Mononuclear cell (primary cell): ENCODE results near the gene MAPK14. TPM values are rescaled to one million over a fixed set of nuclear protein-coding genes. Genes with fewer than 3 reads are reported as not detected.
"Not testable (repeated sequence)": the region's sequence is repeated elsewhere in the genome, so short reads cannot be mapped to it uniquely, and the experiment has no call there.

Source experiments
- H3K27me3 ChIP-seq: 2 replicates; pipeline ENCODE4 v1.6.0; 2011; ENCODE audit warnings: low read length, control low read depth; ENCODE audit not compliant: insufficient read depth
- H3K4me1 ChIP-seq: 2 replicates; pipeline ENCODE4 v1.5.1; 2011; ENCODE audit warnings: mild to moderate bottlenecking, low read length, control low read depth; ENCODE audit not compliant: insufficient read depth
- H3K4me3 ChIP-seq: 2 replicates; pipeline ENCODE4 v1.5.1; 2011; ENCODE audit warnings: mild to moderate bottlenecking, low read length, moderate library complexity
- H3K9me3 ChIP-seq: 2 replicates; pipeline ENCODE4 v1.5.1; 2011; ENCODE audit warnings: low read depth, mild to moderate bottlenecking, control low read depth, low read length
- total RNA-seq: library from RNA; depleted of rRNA; stranded (reverse); fragments of >200 nt; gene quantifications from one replicate; pipeline ENCODE4 v1.2.3, GENCODE V29; 2012

The MAPK14 gene
- total RNA-seq, 1 donor: 86.9 TPM

DNA sequence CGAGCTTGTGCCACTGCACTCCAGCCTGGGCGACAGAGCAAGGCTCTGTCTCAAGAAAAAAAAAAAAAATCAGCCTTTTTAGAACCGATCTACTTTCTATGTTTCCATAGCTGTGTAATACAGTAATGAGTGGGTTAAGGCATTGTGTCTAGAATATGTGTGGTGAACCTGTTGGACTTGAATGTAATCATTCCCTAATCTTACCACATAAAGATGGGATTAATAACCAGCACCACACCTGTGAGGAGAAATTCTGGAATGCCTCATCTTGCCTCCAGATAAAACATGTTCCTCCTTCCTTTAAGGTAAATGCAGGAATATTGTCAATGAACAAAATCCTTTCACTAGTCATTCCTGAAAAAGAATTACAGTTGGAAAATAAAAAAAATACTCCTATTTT, 43.7 kb downstream of the MAPK14 start:
- Histone ChIP-seq H3K4me3 (no peak overlapping the region), H3K4me1 (peaks cover 11% of the 10 kb centered on the region), H3K9me3 (no peaks in the 10 kb centered on the region), H3K27me3 (no peaks in the 10 kb centered on the region)

DNA sequence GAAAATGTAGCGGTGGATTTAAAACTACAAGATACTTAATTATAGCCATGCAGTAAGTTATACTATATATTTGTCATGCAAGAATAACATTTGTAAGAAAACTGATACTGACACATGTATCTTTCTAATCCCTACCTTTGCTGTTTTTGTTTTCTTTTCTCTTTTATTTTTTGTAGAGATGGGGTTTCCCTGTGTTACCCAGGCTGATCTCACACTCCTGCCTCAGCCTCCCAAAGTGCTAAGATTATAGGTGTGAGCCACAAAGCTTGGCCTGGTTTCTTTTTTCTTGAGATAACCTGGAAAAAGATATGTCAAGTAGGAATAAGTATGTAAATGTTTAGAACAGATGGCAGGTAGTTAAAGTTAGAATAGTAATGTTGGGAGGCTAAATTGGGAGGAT, 44.1 kb downstream of the MAPK14 start:
- H3K27me3 ChIP-seq: no peaks in the 10 kb centered on the region
- peaks cover 11% of the 10 kb centered on the region for H3K4me1 ChIP-seq
- H3K4me3 ChIP-seq: no peak overlapping the region
- H3K9me3 ChIP-seq: no peaks in the 10 kb centered on the region

DNA sequence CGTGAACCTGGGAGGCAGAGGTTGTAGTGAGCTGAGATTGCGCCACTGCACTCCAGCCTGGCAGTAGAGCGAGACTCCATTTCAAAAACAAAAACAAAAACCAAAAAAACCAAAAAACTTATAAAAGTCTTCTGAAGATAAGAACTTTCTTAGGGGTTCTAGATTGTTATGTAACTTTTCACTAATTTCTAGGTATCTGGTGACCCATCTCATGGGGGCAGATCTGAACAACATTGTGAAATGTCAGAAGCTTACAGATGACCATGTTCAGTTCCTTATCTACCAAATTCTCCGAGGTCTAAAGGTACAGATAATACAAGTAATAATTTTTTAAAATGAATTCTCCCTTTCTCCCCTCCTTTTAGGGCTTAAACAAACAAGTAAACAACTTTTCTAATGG, 45.1 kb downstream of the MAPK14 start:
- H3K4me1 ChIP-seq: peaks cover 11% of the 10 kb centered on the region
- H3K4me3 ChIP-seq: no peak overlapping the region
- no peaks in the 10 kb centered on the region for H3K9me3 ChIP-seq
- H3K27me3 ChIP-seq: no peaks in the 10 kb centered on the region

DNA sequence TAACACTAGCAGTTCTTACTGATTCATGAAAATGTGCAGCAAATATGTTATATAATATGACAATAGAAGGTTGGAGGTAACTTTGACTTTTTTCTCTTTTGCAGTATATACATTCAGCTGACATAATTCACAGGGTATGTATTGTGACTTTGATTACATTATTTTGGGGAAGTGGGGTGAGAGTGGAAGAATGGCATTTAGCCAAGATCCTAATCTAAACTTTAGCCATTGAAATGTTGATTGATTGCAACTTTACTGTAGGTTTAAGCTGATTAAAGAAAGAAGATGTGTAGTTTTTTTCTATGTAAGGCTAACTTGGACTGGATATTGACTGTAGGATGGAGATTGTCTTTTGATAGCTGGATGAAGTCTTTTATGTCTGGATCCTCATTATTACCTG, 46.0 kb downstream of the MAPK14 start:
- Histone ChIP-seq H3K4me1 (peaks cover 8% of the 10 kb centered on the region), H3K27me3 (no peaks in the 10 kb centered on the region), H3K9me3 (no peaks in the 10 kb centered on the region), H3K4me3 (no peak overlapping the region)

DNA sequence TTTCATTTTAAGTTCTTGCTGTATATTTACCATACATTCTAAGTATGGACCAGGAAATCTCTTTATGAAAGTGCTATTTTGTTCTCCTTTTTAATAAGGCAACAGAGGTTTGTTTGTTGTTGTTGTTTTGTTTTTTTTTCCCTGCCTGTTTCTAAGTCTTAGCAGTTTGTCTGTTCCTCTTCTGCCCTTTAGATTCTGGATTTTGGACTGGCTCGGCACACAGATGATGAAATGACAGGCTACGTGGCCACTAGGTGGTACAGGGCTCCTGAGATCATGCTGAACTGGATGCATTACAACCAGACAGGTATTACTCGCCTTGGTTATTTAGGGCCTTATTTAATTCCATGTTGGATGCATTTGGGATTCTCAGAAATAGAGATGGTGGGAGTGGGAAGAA, 48.0 kb downstream of the MAPK14 start:
- peaks cover 8% of the 10 kb centered on the region for H3K4me1 ChIP-seq
- no peaks in the 10 kb centered on the region for H3K9me3 ChIP-seq
- H3K27me3 ChIP-seq: no peaks in the 10 kb centered on the region
- H3K4me3 ChIP-seq: no peak overlapping the region

DNA sequence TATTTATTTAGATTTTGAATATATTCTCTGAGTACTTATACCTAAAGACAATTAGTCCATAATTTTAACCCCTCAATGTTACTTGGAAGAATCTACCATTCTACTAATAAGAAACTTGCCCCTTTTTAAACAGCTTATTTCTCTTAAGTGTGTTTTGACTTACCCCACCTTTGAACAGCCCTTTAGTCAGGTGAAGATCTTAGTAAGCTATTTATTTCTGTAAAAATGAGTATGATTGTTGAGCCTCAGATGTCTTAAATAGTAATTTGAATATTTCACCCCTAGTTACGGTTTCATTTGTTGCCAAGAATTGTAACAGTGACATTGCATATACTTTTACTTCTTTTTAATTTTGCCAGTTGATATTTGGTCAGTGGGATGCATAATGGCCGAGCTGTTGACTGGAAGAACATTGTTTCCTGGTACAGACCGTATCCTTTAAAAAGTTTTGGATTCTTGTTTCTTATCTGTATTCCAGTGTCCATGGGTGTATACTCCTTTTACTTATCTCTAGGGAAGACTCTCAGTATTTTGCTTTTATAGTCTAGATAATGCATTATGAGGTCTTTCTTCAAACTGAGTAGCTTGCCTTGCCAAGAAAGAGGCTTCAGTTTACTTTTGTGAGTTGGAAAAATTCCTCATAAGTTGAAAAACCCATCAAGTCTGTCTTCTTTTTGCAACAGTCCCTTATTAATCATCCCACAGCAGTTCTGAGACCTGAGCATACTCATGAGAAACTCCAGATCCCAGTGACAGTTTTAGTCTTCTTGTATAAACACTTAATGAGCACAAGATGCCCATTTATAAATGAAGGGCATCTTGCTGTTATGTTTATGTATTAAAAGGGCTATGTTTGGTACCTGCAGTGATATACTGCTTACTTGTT, 48.8 kb downstream of the MAPK14 start:
- no peaks in the 10 kb centered on the region for H3K27me3 ChIP-seq
- no peak overlapping the region for H3K4me3 ChIP-seq
- peaks cover 8% of the 10 kb centered on the region for H3K4me1 ChIP-seq
- H3K9me3 ChIP-seq: peaks cover 3% of the 10 kb centered on the region

DNA sequence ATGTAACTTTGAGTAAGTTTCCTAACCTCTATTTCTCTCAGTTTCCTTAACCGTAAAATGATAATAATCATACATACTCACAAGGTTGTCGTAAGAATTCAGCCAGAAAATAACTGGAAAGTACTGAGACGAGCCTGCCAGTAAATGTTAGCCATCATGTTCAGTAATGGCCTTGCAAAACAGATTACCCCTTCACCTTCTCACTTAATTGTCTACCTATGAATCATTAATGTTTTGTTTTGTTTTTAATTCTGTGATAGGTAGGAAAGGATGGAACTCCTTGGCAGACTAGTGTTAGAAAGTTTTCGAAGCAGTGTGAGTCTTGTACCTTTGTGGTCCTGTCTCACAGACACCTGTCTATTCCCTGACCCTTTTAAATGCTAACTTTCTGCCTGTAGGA, 50.6 kb downstream of the MAPK14 start:
- Histone ChIP-seq H3K9me3 (peaks cover 5% of the 10 kb centered on the region), H3K4me1 (no peaks in the 10 kb centered on the region), H3K27me3 (no peaks in the 10 kb centered on the region), H3K4me3 (no peak overlapping the region)

DNA sequence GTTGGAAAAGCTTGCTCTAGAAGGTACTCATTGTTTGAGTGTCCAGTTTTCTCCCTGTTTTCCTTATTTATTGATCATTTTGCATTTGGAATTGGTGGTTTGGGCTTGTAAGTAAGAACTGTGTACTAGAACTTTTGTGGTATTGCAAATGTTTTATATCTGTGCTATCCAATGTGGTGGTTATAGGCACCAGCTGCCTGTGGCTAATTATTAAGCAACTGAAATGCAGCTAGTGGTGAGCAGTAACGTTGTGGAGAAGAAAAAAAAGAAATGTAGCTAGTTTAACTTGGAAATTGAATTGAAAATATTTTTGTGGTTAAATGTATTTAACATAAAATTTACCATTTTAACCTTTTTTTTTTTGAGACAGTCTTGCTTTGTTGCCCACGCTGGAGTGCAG, 52.0 kb downstream of the MAPK14 start:
- Histone ChIP-seq H3K27me3 (no peaks in the 10 kb centered on the region), H3K4me3 (no peak overlapping the region), H3K4me1 (no peaks in the 10 kb centered on the region), H3K9me3 (peaks cover 5% of the 10 kb centered on the region)

DNA sequence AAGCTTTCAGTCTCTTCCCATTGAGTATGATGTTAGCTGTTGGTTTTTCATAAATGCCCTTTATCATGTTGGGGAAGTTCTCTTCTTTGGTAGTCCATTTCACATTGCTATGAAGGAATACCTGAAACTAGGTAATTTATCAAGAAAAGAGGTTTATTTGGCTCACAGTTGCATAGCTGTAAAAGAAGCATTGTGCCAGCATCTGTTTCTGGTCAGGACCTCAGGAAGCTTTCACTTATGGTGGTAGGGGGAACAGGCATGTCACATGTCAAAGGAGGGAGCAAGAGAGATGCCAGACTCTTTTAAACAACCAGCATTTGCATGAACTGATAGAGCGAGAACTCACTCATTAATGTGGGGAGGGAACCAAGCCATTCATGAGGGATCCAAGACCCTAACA, 54.7 kb downstream of the MAPK14 start:
- no peaks in the 10 kb centered on the region for H3K27me3 ChIP-seq
- H3K4me1 ChIP-seq: no peaks in the 10 kb centered on the region
- no peak overlapping the region for H3K4me3 ChIP-seq
- H3K9me3 ChIP-seq: peaks cover 5% of the 10 kb centered on the region

DNA sequence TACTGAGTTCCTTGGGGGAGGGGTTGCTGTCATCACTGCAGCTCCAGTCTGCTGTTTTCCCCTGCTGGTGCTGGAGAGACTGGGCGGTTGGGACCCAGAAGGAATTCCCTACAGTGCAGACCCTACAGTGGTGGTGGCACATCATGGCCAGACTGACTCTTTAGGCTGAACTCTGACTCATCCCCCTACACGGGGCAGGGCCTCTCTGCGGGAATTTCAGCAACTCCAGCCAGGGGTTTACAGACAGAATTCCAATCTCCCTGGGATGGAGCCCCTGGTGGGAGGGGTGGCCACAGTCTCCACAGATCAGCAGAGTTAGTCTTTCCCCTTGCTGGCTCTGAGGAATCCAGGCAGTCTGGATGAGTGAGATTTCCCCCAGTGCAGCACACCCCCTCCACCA, 55.8 kb downstream of the MAPK14 start:
- H3K27me3 ChIP-seq: no peaks in the 10 kb centered on the region
- peaks cover 5% of the 10 kb centered on the region for H3K9me3 ChIP-seq
- H3K4me3 ChIP-seq: no peak overlapping the region

DNA sequence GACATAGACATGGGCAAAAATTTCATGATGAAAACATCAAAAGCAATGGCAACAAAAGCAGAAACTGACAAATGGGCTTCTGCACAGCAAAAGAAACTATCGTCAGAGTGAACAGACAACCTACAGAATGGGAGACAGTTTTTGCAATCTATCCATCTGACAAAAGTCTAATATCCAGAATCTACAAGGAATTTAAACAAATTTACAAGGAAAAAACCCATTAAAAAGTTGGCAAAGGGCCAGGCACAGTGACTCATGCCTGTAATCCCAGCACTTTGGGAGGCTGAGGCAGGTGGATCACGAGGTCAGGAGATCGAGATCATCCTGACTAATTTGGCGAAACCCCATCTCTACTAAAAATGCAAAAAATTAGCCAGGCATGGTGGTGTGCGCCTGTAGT, 60.6 kb downstream of the MAPK14 start:
- H3K27me3 ChIP-seq, H3K4me1 ChIP-seq, H3K4me3 ChIP-seq, H3K9me3 ChIP-seq: not testable (repeated sequence)

More for the DNA sequence above, 55.8 kb downstream of the MAPK14 start:
- no peaks in the 10 kb centered on the region for H3K4me1 ChIP-seq

DNA sequence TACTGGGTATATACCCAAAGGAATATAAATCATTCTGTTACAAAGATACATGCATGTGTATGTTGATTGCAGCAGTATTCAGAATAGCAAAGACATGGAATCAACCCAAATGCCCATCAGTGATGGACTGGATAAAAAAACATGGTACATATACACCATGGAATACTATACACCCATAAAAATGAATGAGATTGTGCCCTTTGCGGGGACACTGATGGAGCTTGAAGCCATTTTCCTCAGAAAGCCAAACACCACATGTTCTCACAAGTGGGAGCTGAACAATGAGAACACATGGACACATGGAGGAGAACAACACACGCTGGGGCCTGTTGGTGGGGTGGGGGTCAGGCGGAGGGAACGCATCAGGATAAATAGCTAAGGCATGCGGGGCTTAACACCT, 61.4 kb downstream of the MAPK14 start:
- no peaks in the 10 kb centered on the region for H3K9me3 ChIP-seq
- no peaks in the 10 kb centered on the region for H3K27me3 ChIP-seq
- H3K4me3 ChIP-seq: no peak overlapping the region
- no peaks in the 10 kb centered on the region for H3K4me1 ChIP-seq

DNA sequence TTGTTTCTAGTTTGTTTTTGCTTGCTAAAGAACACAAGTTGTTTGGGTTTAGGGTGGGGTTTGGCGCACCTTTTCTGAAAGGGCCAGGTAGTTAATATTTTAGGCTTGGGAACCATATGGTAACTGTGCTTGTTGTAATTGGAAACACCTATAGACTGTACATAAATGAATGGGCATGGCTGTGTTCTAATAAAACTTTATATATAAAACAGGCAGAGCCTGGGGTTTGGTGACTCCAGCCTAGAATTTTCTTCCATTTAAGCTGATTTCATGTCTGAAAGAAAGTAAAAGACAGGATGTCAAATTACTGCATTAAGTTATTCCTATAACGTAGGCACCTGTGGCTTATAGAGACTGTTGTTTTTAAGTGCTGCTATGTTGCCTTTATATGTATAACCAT, 66.6 kb downstream of the MAPK14 start:
- H3K4me1 ChIP-seq: peaks cover 21% of the 10 kb centered on the region
- no peak overlapping the region for H3K4me3 ChIP-seq
- no peaks in the 10 kb centered on the region for H3K27me3 ChIP-seq
- no peaks in the 10 kb centered on the region for H3K9me3 ChIP-seq

DNA sequence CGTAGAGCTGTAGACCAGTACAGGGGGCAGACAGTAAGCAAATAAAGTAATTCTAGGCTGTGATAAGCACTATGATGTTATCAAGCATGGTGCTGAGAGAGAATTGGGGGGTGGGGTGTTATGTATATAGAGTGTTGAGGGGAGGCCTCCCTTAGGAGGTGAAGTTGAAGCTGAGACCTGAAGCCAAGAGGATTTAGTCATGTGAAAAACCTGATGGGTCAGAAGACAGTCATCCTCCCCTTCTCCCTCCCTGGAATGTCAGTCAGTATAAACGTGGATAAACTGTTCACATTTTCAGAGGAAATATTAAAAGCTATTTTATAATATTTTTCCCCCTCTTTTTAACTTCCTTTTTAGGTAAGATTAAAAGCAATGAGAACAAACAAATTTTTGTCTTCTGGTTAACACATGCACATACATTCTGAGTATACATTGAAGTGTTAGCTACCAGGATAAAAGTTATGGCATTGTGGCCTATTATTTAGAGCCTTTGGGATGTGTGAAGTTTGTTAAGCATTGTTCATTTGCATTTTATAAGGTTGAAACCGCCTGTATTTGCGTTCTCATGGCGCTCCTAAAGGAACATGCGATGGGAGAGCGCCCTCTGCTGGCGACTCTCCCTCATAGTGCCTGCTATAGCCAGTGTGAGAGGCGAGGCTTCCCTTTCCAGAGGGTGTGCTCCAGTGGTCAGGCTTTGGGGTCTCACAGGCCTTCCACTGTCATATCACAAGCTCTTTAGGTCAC, 67.3 kb downstream of the MAPK14 start:
- no peaks in the 10 kb centered on the region for H3K9me3 ChIP-seq
- peaks cover 28% of the 10 kb centered on the region for H3K4me1 ChIP-seq
- H3K27me3 ChIP-seq: no peaks in the 10 kb centered on the region
- no peak overlapping the region for H3K4me3 ChIP-seq

DNA sequence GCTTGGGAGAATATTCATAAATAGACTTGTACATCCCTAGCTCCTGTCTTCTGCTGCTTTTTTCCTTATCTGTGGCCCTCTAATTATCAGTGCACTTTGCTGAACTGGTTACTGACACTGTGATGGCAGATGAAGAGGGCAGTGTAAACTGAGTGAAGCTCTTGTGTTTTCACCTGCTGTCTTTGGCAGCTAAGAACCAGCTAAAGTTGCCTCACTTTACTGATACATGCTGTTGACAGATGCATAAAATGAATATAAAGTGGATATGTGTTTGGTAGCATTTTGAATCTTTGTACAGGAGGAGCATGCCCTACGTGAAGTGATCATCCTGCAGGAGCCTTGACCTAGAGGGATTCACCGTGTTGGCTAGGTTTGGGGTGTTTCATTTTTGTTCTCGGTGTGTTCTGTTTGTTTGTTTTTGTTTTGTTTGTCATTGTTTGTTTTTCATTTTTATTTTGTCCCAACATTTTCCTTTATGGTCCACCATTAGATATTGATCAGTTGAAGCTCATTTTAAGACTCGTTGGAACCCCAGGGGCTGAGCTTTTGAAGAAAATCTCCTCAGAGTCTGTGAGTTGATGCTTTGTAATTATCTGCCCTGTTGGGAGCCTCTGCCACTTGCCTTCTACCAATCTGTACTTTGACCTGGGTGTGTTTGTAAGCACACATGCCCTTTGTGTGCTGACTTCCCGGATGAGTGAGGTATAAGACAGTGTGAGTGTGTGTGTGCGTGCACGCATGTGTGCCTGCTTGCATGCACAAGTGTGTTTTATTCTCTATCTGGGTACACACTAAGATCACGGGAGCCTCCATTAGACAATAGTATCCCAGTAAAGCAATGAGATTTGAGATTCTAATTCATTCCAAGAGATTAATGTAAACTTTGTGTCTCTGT, 68.1 kb downstream of the MAPK14 start:
- peaks cover 34% of the 10 kb centered on the region for H3K4me1 ChIP-seq
- no peaks in the 10 kb centered on the region for H3K27me3 ChIP-seq

More for the DNA sequence above, 68.1 kb downstream of the MAPK14 start:
- H3K9me3 ChIP-seq: no peaks in the 10 kb centered on the region
- no peak overlapping the region for H3K4me3 ChIP-seq
